SU-DHL-6 (cell line): ENCODE measurements around the gene NUDT16L1.

Experiments used
- CTCF ChIP-seq: fragments of 200-600 bp; sonication (generic); IDR thresholded peaks from one replicate; pipeline ENCODE4 v1.5.1; 2017; ENCODE audit warnings: antibody characterized with exemption, mild to moderate bottlenecking, low read length, moderate library complexity; ENCODE audit not compliant: insufficient read depth, poor library complexity, severe bottlenecking
- EZH2phosphoT487 ChIP-seq: fragments of 200-600 bp; sonication (generic), shearing (Covaris generic); conservative IDR thresholded peaks from 2 replicates; pipeline ENCODE4 v1.6.1; 2018; ENCODE audit warnings: mild to moderate bottlenecking, antibody characterized with exemption, low read length, moderate library complexity, mixed read lengths

- no peak for TF ChIP-seq CTCF
- TF ChIP-seq EZH2phosphoT487, result no peak
Observed at GRCh38 chr16:4685776-4686496, 7.4 kb upstream of the NUDT16L1 start.
